Vagina (tissue), 2 donors: Measurements from ENCODE around the gene TOGARAM2.

Experiments used
- CTCF ChIP-seq, 3 experiments: fragments of 450-650 bp in 2 of 3; fragments of 200-600 bp in 1 of 3; sonication (generic) in 1 of 3; IDR thresholded peaks; one replicate each; pipeline ENCODE4 v1.5.1; 2017 to 2019; ENCODE audit warnings: antibody characterized with exemption in 3 of 3, mild to moderate bottlenecking in 2 of 3, moderate library complexity in 2 of 3
- POLR2A ChIP-seq, 2 donors: fragments of 450-650 bp; IDR thresholded peaks; one replicate each; pipeline ENCODE4 v1.6.1; 2017; ENCODE audit warnings: antibody characterized with exemption in 2 of 2, mild to moderate bottlenecking in 2 of 2, moderate library complexity in 2 of 2

DNA sequence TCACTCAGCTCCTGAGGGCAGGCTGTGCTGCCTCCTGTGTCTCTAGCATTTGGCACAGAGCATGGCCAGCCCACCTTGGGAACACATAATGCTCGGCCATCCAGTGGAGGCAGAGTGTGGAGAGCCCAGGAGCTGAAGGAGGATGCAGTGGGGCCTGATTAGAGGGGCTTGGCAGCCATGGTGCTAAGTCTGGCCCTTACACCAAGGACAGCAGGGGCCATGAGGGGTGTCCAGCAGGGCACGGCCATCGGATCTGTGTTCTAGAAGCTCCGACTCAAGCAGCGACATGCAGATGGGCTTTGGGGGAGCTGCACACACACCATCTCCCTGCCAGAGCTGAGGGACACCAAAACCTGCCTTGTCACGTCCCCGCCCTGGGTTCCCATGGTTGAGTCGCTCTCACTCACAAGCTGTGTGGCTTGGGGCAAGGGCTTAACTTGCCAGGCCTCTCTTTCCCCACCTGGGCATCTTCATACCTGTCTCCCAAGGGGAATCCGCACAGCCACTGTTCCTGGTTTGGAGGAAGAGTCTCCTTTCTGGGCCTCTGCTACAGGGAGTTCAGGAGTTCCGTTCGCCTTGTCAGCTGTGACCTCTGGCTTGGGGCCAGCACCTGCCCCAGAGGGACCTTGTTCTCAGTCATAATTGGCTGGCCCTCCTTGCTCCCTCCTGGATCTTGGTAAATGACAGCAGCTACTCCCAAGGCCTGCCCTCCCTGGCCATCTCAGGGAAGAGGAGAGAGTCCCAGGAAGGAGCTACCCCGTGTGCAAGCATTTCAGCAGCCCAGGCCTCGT, 1.3 kb upstream of the TOGARAM2 start:
- TF ChIP-seq CTCF (IDR thresholded peaks at IDR 0.05) (no peak), POLR2A (IDR thresholded peaks at IDR 0.05) (no peak)
